Skeletal muscle cell (primary cell): ENCODE data around the gene CHST11.
"Not testable (repeated sequence)": the region's sequence is repeated elsewhere in the genome, so short reads cannot be mapped to it uniquely, and the experiment has no call there.

Experiments used
- DNase-seq: peaks from one replicate; pipeline ENCODE4 v3.0.0-alpha.2; 2010; ENCODE audit warnings: low read depth
- H3K4me3 ChIP-seq: 2 replicates; pipeline ENCODE4 v1.5.1; 2011; ENCODE audit warnings: low read depth, mild to moderate bottlenecking, control low read depth, low read length, moderate library complexity

Gene CHST11

GRCh38 chr12:104786352-104786751, 329.6 kb downstream of the CHST11 start:
- H3K4me3 ChIP-seq, result no peak overlapping the region
- DNase-seq, result no peak

- H3K4me3 ChIP-seq, result no peak overlapping the region
- no peak for DNase-seq
Measured at GRCh38 chr12:104788840-104789271, 332.1 kb downstream of the CHST11 start.

GRCh38 chr12:104790296-104791125, 333.8 kb downstream of the CHST11 start:
- no peak overlapping the region for H3K4me3 ChIP-seq
- DNase-seq, result no peak

- H3K4me3 ChIP-seq, result no peak overlapping the region
- DNase-seq, result peak; percentile 69
Measured at GRCh38 chr12:104792570-104792969, 335.8 kb downstream of the CHST11 start.

GRCh38 chr12:104793285-104793684, 336.5 kb downstream of the CHST11 start:
- H3K4me3 ChIP-seq, result no peak overlapping the region
- no peak for DNase-seq

GRCh38 chr12:104793968-104794367, 337.2 kb downstream of the CHST11 start:
- H3K4me3 ChIP-seq, result no peak overlapping the region
- DNase-seq, result no peak

- DNase-seq, result no peak
- H3K4me3 ChIP-seq, result no peak overlapping the region
Measured at GRCh38 chr12:104796475-104796862, 339.7 kb downstream of the CHST11 start.

- H3K4me3 ChIP-seq, result no peak overlapping the region
- DNase-seq, result no peak
Measured at GRCh38 chr12:104799458-104799857, 342.7 kb downstream of the CHST11 start.

- DNase-seq, result no peak
Measured at GRCh38 chr12:104801005-104801404, 344.3 kb downstream of the CHST11 start.

GRCh38 chr12:104801427-104801826, 344.7 kb downstream of the CHST11 start:
- no peak for DNase-seq
- H3K4me3 ChIP-seq, result no peak overlapping the region

More at GRCh38 chr12:104801005-104801404, 344.3 kb downstream of the CHST11 start:
- no peak overlapping the region for H3K4me3 ChIP-seq

- DNase-seq, result no peak
- no peak overlapping the region for H3K4me3 ChIP-seq
Measured at GRCh38 chr12:104802208-104802607, 345.5 kb downstream of the CHST11 start.

- peak; percentile 33 for DNase-seq
- no peak overlapping the region for H3K4me3 ChIP-seq
Measured at GRCh38 chr12:104805186-104805585, 348.4 kb downstream of the CHST11 start.

GRCh38 chr12:104806194-104806593, 349.4 kb downstream of the CHST11 start:
- not testable (repeated sequence) for DNase-seq, H3K4me3 ChIP-seq

- no peak for DNase-seq
- H3K4me3 ChIP-seq, result no peak overlapping the region
Measured at GRCh38 chr12:104809251-104809650, 352.5 kb downstream of the CHST11 start.

GRCh38 chr12:104809706-104810385, 353.1 kb downstream of the CHST11 start:
- H3K4me3 ChIP-seq, result no peak overlapping the region
- no peak for DNase-seq
